ENCODE results near the gene PFAS. TPM values are rescaled to one million over a fixed set of nuclear protein-coding genes. Genes with fewer than 3 reads are reported as not detected.

PFAS gene
- total and polyA plus RNA-seq, 2 experiments from 2014 or later = 96.1 to 168 TPM

DNA sequence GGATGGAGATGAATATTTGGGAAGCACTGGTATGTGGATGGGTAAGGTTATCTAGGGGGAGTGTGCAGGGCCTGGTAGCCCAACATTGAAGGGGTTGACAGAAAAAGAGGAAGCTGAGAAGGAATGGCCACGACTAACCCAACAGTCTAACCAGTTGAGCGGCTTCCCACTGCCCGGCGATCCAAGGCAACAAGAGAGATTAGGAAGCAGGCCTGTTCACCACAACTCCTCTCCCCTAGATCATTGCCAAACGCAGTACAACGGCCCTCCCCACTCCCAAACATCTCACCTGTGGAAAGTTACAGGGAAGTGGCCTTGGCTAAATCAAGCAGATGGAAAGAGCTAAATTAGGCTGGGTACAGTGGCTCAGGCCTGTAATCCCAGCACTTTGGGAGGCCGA is 28.2 kb downstream of the PFAS start:
- H2AFZ ChIP-seq = no peak overlapping the region
- no peak overlapping the region for H3K27ac ChIP-seq (ENCODE audit: low read depth)
- ATAC-seq = no peak
- H3K36me3 Mint-ChIP-seq (ENCODE audit: low read depth) = peaks cover 3% of the 10 kb centered on the region; the same call in 2 of the 3 replicates
- H3K79me2 ChIP-seq (replicated peaks; ENCODE audit: insufficient read depth) = no peaks in the 10 kb centered on the region
- DNase-seq (ENCODE audit: low spot score) = no peak
- peaks cover 6% of the 10 kb centered on the region for H3K27me3 Mint-ChIP-seq (ENCODE audit: insufficient read depth, low read depth, poor library complexity)
- H3K4me1 Mint-ChIP-seq = no peaks in the 10 kb centered on the region; the same call in 2 of the 3 replicates
- no peaks in the 10 kb centered on the region for H3K9me2 ChIP-seq (ENCODE audit: insufficient read depth)
- H4K20me1 ChIP-seq (replicated peaks; ENCODE audit: insufficient read depth) = peaks cover 4% of the 10 kb centered on the region
- no peaks in the 10 kb centered on the region for H3K27me3 ChIP-seq (ENCODE audit: insufficient read depth)
- H3K9me3 Mint-ChIP-seq = no peaks in the 10 kb centered on the region; the same call in 2 of the 3 replicates
- H3K4me1 ChIP-seq (ENCODE audit: insufficient read depth) = no peaks in the 10 kb centered on the region
- H3K36me3 ChIP-seq (ENCODE audit: insufficient read depth) = no peaks in the 10 kb centered on the region
- H3K4me2 ChIP-seq = no peak overlapping the region
- H3K4me3 ChIP-seq = no peak overlapping the region
- TF ChIP-seq ZNF331 (CRISPR knock-in tag; IDR thresholded peaks at IDR 0.05; ENCODE audit: low read depth) (no peak), CREB1 (CRISPR knock-in tag; IDR thresholded peaks at IDR 0.05; ENCODE audit: low read depth) (no peak), NANOG (IDR thresholded peaks at IDR 0.05; ENCODE audit: borderline replicate concordance) (no peak), POLR2AphosphoS5 (IDR thresholded peaks at IDR 0.05; ENCODE audit: low read depth) (no peak), STAT1 (IDR thresholded peaks at IDR 0.05; ENCODE audit: unreplicated experiment) (no peak), EZH2phosphoT487 (IDR thresholded peaks at IDR 0.05; ENCODE audit: unreplicated experiment) (no peak), JUNB (IDR thresholded peaks at IDR 0.05; ENCODE audit: unreplicated experiment) (no peak), EZH2 (IDR thresholded peaks at IDR 0.05; ENCODE audit: low read depth, unreplicated experiment) (no peak), ZNF114 (CRISPR knock-in tag; IDR thresholded peaks at IDR 0.05) (no peak)
- TF ChIP-seq, protein P1, sequence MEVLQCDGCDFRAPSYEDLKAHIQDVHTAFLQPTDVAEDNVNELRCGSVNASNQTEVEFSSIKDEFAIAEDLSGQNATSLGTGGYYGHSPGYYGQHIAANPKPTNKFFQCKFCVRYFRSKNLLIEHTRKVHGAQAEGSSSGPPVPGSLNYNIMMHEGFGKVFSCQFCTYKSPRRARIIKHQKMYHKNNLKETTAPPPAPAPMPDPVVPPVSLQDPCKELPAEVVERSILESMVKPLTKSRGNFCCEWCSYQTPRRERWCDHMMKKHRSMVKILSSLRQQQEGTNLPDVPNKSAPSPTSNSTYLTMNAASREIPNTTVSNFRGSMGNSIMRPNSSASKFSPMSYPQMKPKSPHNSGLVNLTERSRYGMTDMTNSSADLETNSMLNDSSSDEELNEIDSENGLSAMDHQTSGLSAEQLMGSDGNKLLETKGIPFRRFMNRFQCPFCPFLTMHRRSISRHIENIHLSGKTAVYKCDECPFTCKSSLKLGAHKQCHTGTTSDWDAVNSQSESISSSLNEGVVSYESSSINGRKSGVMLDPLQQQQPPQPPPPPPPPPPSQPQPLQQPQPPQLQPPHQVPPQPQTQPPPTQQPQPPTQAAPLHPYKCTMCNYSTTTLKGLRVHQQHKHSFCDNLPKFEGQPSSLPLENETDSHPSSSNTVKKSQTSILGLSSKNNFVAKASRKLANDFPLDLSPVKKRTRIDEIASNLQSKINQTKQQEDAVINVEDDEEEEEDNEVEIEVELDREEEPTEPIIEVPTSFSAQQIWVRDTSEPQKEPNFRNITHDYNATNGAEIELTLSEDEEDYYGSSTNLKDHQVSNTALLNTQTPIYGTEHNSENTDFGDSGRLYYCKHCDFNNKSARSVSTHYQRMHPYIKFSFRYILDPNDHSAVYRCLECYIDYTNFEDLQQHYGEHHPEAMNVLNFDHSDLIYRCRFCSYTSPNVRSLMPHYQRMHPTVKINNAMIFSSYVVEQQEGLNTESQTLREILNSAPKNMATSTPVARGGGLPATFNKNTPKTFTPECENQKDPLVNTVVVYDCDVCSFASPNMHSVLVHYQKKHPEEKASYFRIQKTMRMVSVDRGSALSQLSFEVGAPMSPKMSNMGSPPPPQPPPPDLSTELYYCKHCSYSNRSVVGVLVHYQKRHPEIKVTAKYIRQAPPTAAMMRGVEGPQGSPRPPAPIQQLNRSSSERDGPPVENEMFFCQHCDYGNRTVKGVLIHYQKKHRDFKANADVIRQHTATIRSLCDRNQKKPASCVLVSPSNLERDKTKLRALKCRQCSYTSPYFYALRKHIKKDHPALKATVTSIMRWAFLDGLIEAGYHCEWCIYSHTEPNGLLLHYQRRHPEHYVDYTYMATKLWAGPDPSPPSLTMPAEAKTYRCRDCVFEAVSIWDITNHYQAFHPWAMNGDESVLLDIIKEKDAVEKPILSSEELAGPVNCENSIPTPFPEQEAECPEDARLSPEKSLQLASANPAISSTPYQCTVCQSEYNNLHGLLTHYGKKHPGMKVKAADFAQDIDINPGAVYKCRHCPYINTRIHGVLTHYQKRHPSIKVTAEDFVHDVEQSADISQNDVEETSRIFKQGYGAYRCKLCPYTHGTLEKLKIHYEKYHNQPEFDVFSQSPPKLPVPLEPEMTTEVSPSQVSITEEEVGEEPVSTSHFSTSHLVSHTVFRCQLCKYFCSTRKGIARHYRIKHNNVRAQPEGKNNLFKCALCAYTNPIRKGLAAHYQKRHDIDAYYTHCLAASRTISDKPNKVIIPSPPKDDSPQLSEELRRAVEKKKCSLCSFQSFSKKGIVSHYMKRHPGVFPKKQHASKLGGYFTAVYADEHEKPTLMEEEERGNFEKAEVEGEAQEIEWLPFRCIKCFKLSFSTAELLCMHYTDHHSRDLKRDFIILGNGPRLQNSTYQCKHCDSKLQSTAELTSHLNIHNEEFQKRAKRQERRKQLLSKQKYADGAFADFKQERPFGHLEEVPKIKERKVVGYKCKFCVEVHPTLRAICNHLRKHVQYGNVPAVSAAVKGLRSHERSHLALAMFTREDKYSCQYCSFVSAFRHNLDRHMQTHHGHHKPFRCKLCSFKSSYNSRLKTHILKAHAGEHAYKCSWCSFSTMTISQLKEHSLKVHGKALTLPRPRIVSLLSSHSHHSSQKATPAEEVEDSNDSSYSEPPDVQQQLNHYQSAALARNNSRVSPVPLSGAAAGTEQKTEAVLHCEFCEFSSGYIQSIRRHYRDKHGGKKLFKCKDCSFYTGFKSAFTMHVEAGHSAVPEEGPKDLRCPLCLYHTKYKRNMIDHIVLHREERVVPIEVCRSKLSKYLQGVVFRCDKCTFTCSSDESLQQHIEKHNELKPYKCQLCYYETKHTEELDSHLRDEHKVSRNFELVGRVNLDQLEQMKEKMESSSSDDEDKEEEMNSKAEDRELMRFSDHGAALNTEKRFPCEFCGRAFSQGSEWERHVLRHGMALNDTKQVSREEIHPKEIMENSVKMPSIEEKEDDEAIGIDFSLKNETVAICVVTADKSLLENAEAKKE (CRISPR knock-in tag; IDR thresholded peaks at IDR 0.05) = no peak
- TF ChIP-seq, protein P2, sequence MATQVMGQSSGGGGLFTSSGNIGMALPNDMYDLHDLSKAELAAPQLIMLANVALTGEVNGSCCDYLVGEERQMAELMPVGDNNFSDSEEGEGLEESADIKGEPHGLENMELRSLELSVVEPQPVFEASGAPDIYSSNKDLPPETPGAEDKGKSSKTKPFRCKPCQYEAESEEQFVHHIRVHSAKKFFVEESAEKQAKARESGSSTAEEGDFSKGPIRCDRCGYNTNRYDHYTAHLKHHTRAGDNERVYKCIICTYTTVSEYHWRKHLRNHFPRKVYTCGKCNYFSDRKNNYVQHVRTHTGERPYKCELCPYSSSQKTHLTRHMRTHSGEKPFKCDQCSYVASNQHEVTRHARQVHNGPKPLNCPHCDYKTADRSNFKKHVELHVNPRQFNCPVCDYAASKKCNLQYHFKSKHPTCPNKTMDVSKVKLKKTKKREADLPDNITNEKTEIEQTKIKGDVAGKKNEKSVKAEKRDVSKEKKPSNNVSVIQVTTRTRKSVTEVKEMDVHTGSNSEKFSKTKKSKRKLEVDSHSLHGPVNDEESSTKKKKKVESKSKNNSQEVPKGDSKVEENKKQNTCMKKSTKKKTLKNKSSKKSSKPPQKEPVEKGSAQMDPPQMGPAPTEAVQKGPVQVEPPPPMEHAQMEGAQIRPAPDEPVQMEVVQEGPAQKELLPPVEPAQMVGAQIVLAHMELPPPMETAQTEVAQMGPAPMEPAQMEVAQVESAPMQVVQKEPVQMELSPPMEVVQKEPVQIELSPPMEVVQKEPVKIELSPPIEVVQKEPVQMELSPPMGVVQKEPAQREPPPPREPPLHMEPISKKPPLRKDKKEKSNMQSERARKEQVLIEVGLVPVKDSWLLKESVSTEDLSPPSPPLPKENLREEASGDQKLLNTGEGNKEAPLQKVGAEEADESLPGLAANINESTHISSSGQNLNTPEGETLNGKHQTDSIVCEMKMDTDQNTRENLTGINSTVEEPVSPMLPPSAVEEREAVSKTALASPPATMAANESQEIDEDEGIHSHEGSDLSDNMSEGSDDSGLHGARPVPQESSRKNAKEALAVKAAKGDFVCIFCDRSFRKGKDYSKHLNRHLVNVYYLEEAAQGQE (IDR thresholded peaks at IDR 0.05; ENCODE audit: unreplicated experiment) = no peak
- TF ChIP-seq, protein P3, sequence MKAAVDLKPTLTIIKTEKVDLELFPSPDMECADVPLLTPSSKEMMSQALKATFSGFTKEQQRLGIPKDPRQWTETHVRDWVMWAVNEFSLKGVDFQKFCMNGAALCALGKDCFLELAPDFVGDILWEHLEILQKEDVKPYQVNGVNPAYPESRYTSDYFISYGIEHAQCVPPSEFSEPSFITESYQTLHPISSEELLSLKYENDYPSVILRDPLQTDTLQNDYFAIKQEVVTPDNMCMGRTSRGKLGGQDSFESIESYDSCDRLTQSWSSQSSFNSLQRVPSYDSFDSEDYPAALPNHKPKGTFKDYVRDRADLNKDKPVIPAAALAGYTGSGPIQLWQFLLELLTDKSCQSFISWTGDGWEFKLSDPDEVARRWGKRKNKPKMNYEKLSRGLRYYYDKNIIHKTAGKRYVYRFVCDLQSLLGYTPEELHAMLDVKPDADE (IDR thresholded peaks at IDR 0.05) = no peak
- TF ChIP-seq, protein P4, sequence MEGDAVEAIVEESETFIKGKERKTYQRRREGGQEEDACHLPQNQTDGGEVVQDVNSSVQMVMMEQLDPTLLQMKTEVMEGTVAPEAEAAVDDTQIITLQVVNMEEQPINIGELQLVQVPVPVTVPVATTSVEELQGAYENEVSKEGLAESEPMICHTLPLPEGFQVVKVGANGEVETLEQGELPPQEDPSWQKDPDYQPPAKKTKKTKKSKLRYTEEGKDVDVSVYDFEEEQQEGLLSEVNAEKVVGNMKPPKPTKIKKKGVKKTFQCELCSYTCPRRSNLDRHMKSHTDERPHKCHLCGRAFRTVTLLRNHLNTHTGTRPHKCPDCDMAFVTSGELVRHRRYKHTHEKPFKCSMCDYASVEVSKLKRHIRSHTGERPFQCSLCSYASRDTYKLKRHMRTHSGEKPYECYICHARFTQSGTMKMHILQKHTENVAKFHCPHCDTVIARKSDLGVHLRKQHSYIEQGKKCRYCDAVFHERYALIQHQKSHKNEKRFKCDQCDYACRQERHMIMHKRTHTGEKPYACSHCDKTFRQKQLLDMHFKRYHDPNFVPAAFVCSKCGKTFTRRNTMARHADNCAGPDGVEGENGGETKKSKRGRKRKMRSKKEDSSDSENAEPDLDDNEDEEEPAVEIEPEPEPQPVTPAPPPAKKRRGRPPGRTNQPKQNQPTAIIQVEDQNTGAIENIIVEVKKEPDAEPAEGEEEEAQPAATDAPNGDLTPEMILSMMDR (conservative IDR thresholded peaks at IDR 0.05; ENCODE audit: low read depth in 2 of 2) = no peak
- no peaks in the 10 kb centered on the region for H3F3A ChIP-seq (replicated peaks; ENCODE audit: low read depth)
- no peak overlapping the region for H3K27ac Mint-ChIP-seq
- no peak overlapping the region; the same call in 2 of the 3 replicates for H3K4me3 Mint-ChIP-seq

All from GM23338 (cell line).